Left lobe of liver (tissue), 2 donors: ENCODE data around the gene ST3GAL4. TPM values are rescaled to one million over a fixed set of nuclear protein-coding genes. Genes with fewer than 3 reads are reported as not detected.
"Not testable (repeated sequence)": the region's sequence is repeated elsewhere in the genome, so short reads cannot be mapped to it uniquely, and the experiment has no call there.

Experiments used
- ATAC-seq: fragments of 200-7000 bp; cut with Tn5 transposase; one replicate; pipeline ENCODE4 v1.9.1; 2020; ENCODE audit warnings: mild to moderate bottlenecking, moderate library complexity
- DNase-seq: peaks from one replicate; pipeline ENCODE4 v3.0.0-alpha.2; 2020; ENCODE audit warnings: low spot score
- total RNA-seq: library from RNA; stranded (reverse); gene quantifications from one replicate; pipeline ENCODE4 v1.2.1, GENCODE V29; 2021
- donor health status: DM: no; HTN: no; CAD: no; lungs with moderate emphysema.
- donor health status: DM: no; HTN: yes; CAD: no.

The ST3GAL4 gene
- total RNA-seq, 1 donor from 2014 or later = 7.3 TPM

- ATAC-seq = no peak
- no peak for DNase-seq
Measured at GRCh38 chr11:126383339-126384335, 28.2 kb downstream of the ST3GAL4 start.

- DNase-seq (no peak), ATAC-seq (peak; percentile 11)
Measured at GRCh38 chr11:126384449-126385070, 29.1 kb downstream of the ST3GAL4 start.

- peak; percentile 54 for ATAC-seq
- DNase-seq = no peak
Measured at GRCh38 chr11:126385991-126386728, 30.7 kb downstream of the ST3GAL4 start.

GRCh38 chr11:126386729-126387071 lies 31.2 kb downstream of the ST3GAL4 start:
- peak; percentile 75 for ATAC-seq
- not testable (repeated sequence) for DNase-seq

- ATAC-seq (no peak), DNase-seq (no peak)
Measured at GRCh38 chr11:126387857-126388256, 32.4 kb downstream of the ST3GAL4 start.

- ATAC-seq (no peak), DNase-seq (no peak)
Measured at GRCh38 chr11:126390272-126390867, 34.9 kb downstream of the ST3GAL4 start.

- ATAC-seq (no peak), DNase-seq (no peak)
Measured at GRCh38 chr11:126391286-126391954, 35.9 kb downstream of the ST3GAL4 start.

- no peak for DNase-seq
- ATAC-seq = peak; percentile 65
Measured at GRCh38 chr11:126391970-126392632, 36.6 kb downstream of the ST3GAL4 start.

- peak; percentile 9 for ATAC-seq
- DNase-seq = no peak
Measured at GRCh38 chr11:126392633-126393013, 37.1 kb downstream of the ST3GAL4 start.

GRCh38 chr11:126393143-126393542 lies 37.7 kb downstream of the ST3GAL4 start:
- ATAC-seq = no peak
- DNase-seq = no peak

GRCh38 chr11:126394036-126394435 lies 38.5 kb downstream of the ST3GAL4 start:
- ATAC-seq = no peak
- no peak for DNase-seq

GRCh38 chr11:126394634-126395072 lies 39.2 kb downstream of the ST3GAL4 start:
- DNase-seq = not testable (repeated sequence)

GRCh38 chr11:126395784-126396183 lies 40.3 kb downstream of the ST3GAL4 start:
- not testable (repeated sequence) for ATAC-seq

More at GRCh38 chr11:126394634-126395072, 39.2 kb downstream of the ST3GAL4 start:
- peak; percentile 72 for ATAC-seq

GRCh38 chr11:126396266-126396665 lies 40.8 kb downstream of the ST3GAL4 start:
- not testable (repeated sequence) for ATAC-seq, DNase-seq

More at GRCh38 chr11:126395784-126396183, 40.3 kb downstream of the ST3GAL4 start:
- not testable (repeated sequence) for DNase-seq

GRCh38 chr11:126396965-126397364 lies 41.5 kb downstream of the ST3GAL4 start:
- DNase-seq (no peak), ATAC-seq (no peak)

GRCh38 chr11:126398296-126398695 lies 42.8 kb downstream of the ST3GAL4 start:
- ATAC-seq (no peak), DNase-seq (no peak)

- DNase-seq = no peak
- no peak for ATAC-seq
Measured at GRCh38 chr11:126398721-126399120, 43.2 kb downstream of the ST3GAL4 start.

GRCh38 chr11:126400019-126400418 lies 44.5 kb downstream of the ST3GAL4 start:
- no peak for ATAC-seq
- DNase-seq = no peak

- no peak for DNase-seq
- ATAC-seq = no peak
Measured at GRCh38 chr11:126400479-126400878, 45.0 kb downstream of the ST3GAL4 start.
